Cardiac fibroblast (primary cell): ENCODE measurements around the gene HINT3.
"Not testable (repeated sequence)": the region's sequence is repeated elsewhere in the genome, so short reads cannot be mapped to it uniquely, and the experiment has no call there.

Experiments used
- DNase-seq, 2 donors: peaks; one replicate each; pipeline versions ENCODE4 v3.0.0 to v3.0.0-alpha.2; 2010; ENCODE audit warnings: low read depth in 2 of 2
- H3K4me3 ChIP-seq, 2 donors: replicated peaks in 1 of 2; 1 replicate in 1 of 2; 2 replicates in 1 of 2; pipeline ENCODE4 v1.5.1; 2011; ENCODE audit warnings: low read depth in 2 of 2, low read length in 2 of 2, mild to moderate bottlenecking in 2 of 2, moderate library complexity in 1 of 2
- CTCF ChIP-seq: IDR thresholded peaks from one replicate; pipeline ENCODE4 v1.5.1; 2011; ENCODE audit warnings: low read depth, mild to moderate bottlenecking, low read length, inconsistent platforms

Gene HINT3

GRCh38 chr6:125956506-125957390 lies at the start of gene HINT3:
Gene HINT3, plus strand, starts transcription at chr6:125956770. Its CDS starts 208 bp downstream, at chr6:125956978.
- peak within 1 kb of the TSS; percentile 85 to 95 for H3K4me3 ChIP-seq
- TF ChIP-seq CTCF, result peak; percentile 95
- DNase-seq, result peak; percentile 97 to 98

GRCh38 chr6:125910527-125910926 lies 46.0 kb upstream of the HINT3 start:
- DNase-seq, result peak in 1 of 2 donors; percentile 80

GRCh38 chr6:125911051-125911451 lies 45.5 kb upstream of the HINT3 start:
- H3K4me3 ChIP-seq, DNase-seq: not testable (repeated sequence)

More at GRCh38 chr6:125910527-125910926, 46.0 kb upstream of the HINT3 start:
- TF ChIP-seq CTCF, result no peak
- H3K4me3 ChIP-seq, result no peak overlapping the region

- DNase-seq, H3K4me3 ChIP-seq: not testable (repeated sequence)
Measured at GRCh38 chr6:125912430-125912829, 44.1 kb upstream of the HINT3 start.

GRCh38 chr6:125913145-125913544 lies 43.4 kb upstream of the HINT3 start:
- no peak for TF ChIP-seq CTCF
- DNase-seq, result no peak
- no peak overlapping the region for H3K4me3 ChIP-seq

GRCh38 chr6:125913864-125914351 lies 42.7 kb upstream of the HINT3 start:
- H3K4me3 ChIP-seq, result no peak overlapping the region
- TF ChIP-seq CTCF, result no peak
- peak; percentile 87 to 94 for DNase-seq

- H3K4me3 ChIP-seq, result no peak overlapping the region
- no peak for DNase-seq
Measured at GRCh38 chr6:125918230-125918629, 38.3 kb upstream of the HINT3 start.

More at GRCh38 chr6:125918230-125918629, 38.3 kb upstream of the HINT3 start:
- TF ChIP-seq CTCF, result no peak
